ENCODE results near the gene ABI1.
A peak's percentile ranks its signal among the peaks of the same experiment; 100 is the strongest.

Gene ABI1

GRCh38 chr10:26854524-26854923, 6.2 kb downstream of the ABI1 start:
- peaks cover 12% of the 10 kb centered on the region for H3K4me1 ChIP-seq (ENCODE audit: low read length)
- H3K9ac ChIP-seq (ENCODE audit: low read length), result no peak overlapping the region
- H3K9me2 ChIP-seq (replicated peaks; ENCODE audit: insufficient read depth, low read length), result no peaks in the 10 kb centered on the region
- H3K9me3 ChIP-seq (replicated peaks; ENCODE audit: insufficient read depth, low read length), result peaks cover 4% of the 10 kb centered on the region; the same call in 1 of the 2 replicates
- H4K20me1 ChIP-seq (ENCODE audit: insufficient read depth, low read length), result peaks cover 37% of the 10 kb centered on the region
- no peak overlapping the region for H3K27ac ChIP-seq (ENCODE audit: low read length)
- peaks cover 18% of the 10 kb centered on the region for H3F3A ChIP-seq (ENCODE audit: insufficient read depth, low read length)
- no peak overlapping the region for H3K4me3 ChIP-seq (ENCODE audit: low read length)
- no peak for DNase-seq
- H2AFZ ChIP-seq (ENCODE audit: low read length), result no peak overlapping the region
- H3K27me3 ChIP-seq (replicated peaks; ENCODE audit: insufficient read depth, low read length), result no peaks in the 10 kb centered on the region
- TF ChIP-seq EZH2phosphoT487 (IDR thresholded peaks at IDR 0.05; ENCODE audit: low read length) (no peak), EZH2 (optimal IDR thresholded peaks at IDR 0.05; ENCODE audit: low read depth, low read length) (no peak)
- TF ChIP-seq, protein P1, sequence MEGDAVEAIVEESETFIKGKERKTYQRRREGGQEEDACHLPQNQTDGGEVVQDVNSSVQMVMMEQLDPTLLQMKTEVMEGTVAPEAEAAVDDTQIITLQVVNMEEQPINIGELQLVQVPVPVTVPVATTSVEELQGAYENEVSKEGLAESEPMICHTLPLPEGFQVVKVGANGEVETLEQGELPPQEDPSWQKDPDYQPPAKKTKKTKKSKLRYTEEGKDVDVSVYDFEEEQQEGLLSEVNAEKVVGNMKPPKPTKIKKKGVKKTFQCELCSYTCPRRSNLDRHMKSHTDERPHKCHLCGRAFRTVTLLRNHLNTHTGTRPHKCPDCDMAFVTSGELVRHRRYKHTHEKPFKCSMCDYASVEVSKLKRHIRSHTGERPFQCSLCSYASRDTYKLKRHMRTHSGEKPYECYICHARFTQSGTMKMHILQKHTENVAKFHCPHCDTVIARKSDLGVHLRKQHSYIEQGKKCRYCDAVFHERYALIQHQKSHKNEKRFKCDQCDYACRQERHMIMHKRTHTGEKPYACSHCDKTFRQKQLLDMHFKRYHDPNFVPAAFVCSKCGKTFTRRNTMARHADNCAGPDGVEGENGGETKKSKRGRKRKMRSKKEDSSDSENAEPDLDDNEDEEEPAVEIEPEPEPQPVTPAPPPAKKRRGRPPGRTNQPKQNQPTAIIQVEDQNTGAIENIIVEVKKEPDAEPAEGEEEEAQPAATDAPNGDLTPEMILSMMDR (IDR thresholded peaks at IDR 0.05; ENCODE audit: low read length), result no peak
- H3K36me3 ChIP-seq (replicated peaks; ENCODE audit: insufficient read depth, low read length), result no peaks in the 10 kb centered on the region
- no peak overlapping the region for H3K4me2 ChIP-seq (ENCODE audit: low read depth, low read length)
- peaks cover 100% of the 10 kb centered on the region for H3K79me2 ChIP-seq (ENCODE audit: low read length)

DNA sequence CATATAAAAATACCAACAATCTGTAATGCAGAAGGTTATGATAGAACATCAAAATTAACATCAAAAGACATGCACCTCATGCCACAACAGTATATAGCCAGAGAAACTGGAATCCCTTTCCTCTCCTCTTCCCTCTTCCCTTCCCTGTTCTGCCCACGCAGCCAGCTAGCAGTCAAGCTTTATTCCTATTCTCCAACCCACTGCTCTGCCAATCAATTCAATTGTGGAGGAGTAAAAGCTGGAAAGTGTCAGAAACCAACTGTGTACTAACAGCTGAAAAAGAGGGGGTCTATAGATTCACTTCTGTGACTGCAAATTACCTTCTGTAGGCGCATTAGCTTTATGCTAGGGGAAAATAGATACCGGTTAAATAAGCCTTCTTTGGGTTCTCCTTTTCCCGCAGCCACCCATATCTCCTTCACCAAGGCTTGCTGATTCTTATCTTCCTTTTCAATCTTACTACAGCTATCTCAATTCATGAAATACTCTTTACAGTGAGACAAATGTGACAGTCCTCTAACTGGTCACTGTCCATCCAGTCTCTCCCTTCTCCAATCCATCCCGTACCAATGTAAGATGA, 16.3 kb downstream of the ABI1 start:
- H3K9ac ChIP-seq (ENCODE audit: low read length), result no peak overlapping the region
- H3K27me3 ChIP-seq (replicated peaks; ENCODE audit: insufficient read depth, low read length), result no peaks in the 10 kb centered on the region
- H3K27ac ChIP-seq (ENCODE audit: low read length), result peak overlapping the region; percentile 7; the same call in 1 of the 2 replicates
- H3K4me3 ChIP-seq (ENCODE audit: low read length), result no peak overlapping the region
- H4K20me1 ChIP-seq (ENCODE audit: insufficient read depth, low read length), result no peaks in the 10 kb centered on the region
- no peak for DNase-seq
- no peaks in the 10 kb centered on the region for H3K9me3 ChIP-seq (replicated peaks; ENCODE audit: insufficient read depth, low read length)
- H3F3A ChIP-seq (ENCODE audit: insufficient read depth, low read length), result peaks cover 42% of the 10 kb centered on the region
- peak overlapping the region; percentile 9; the same call in 1 of the 2 replicates for H3K4me2 ChIP-seq (ENCODE audit: low read depth, low read length)
- TF ChIP-seq, protein P1 (IDR thresholded peaks at IDR 0.05; ENCODE audit: low read length), result no peak
- no peak for TF ChIP-seq EZH2 (optimal IDR thresholded peaks at IDR 0.05; ENCODE audit: low read depth, low read length)
- TF ChIP-seq EZH2phosphoT487 (IDR thresholded peaks at IDR 0.05; ENCODE audit: low read length), result no peak
- H3K36me3 ChIP-seq (replicated peaks; ENCODE audit: insufficient read depth, low read length), result no peaks in the 10 kb centered on the region; the same call in 1 of the 2 replicates
- no peaks in the 10 kb centered on the region for H3K9me2 ChIP-seq (replicated peaks; ENCODE audit: insufficient read depth, low read length)
- H2AFZ ChIP-seq (ENCODE audit: low read length), result no peak overlapping the region
- peaks cover 94% of the 10 kb centered on the region for H3K79me2 ChIP-seq (ENCODE audit: low read length)
- H3K4me1 ChIP-seq (ENCODE audit: low read length), result peaks cover 41% of the 10 kb centered on the region

DNA sequence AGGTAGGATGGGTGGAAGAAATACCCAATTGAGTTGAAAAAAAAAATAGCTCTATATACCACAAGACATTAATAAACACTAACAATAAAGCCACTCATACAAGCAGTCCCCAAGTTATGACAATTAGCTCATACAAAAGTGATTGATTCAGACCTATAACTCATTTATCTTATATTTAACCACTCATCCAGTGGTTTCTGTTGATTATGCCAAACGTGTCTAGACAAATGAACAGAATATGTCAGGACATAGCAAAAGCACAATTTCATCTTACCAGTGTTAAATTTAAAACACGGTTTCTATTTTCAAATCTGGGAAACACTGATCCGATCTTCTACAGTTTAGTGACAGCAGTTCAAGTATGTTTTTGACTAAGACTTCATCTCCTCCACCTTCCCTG, 17.0 kb downstream of the ABI1 start:
- Histone ChIP-seq H3K79me2 (ENCODE audit: low read length) (peaks cover 94% of the 10 kb centered on the region), H3K4me1 (ENCODE audit: low read length) (peaks cover 43% of the 10 kb centered on the region), H3K4me2 (ENCODE audit: low read depth, low read length) (peak overlapping the region; percentile 9; the same call in 1 of the 2 replicates), H2AFZ (ENCODE audit: low read length) (no peak overlapping the region), H3K9ac (ENCODE audit: low read length) (no peak overlapping the region), H3K36me3 (replicated peaks; ENCODE audit: insufficient read depth, low read length) (no peaks in the 10 kb centered on the region; the same call in 1 of the 2 replicates), H3F3A (ENCODE audit: insufficient read depth, low read length) (peaks cover 42% of the 10 kb centered on the region), H3K9me3 (replicated peaks; ENCODE audit: insufficient read depth, low read length) (no peaks in the 10 kb centered on the region), H3K27ac (ENCODE audit: low read length) (peak overlapping the region; percentile 7; the same call in 1 of the 2 replicates), H3K9me2 (replicated peaks; ENCODE audit: insufficient read depth, low read length) (no peaks in the 10 kb centered on the region), H3K4me3 (ENCODE audit: low read length) (no peak overlapping the region), H4K20me1 (ENCODE audit: insufficient read depth, low read length) (no peaks in the 10 kb centered on the region), H3K27me3 (replicated peaks; ENCODE audit: insufficient read depth, low read length) (no peaks in the 10 kb centered on the region)
- no peak for DNase-seq
- TF ChIP-seq EZH2phosphoT487 (IDR thresholded peaks at IDR 0.05; ENCODE audit: low read length) (no peak), EZH2 (optimal IDR thresholded peaks at IDR 0.05; ENCODE audit: low read depth, low read length) (no peak)
- TF ChIP-seq, protein P1 (IDR thresholded peaks at IDR 0.05; ENCODE audit: low read length), result no peak
